WTC11 (cell line): ENCODE measurements around the gene MAEA. TPM values are rescaled to one million over a fixed set of nuclear protein-coding genes. Genes with fewer than 3 reads are reported as not detected.

Source experiments
- ATAC-seq: fragments of 200-7000 bp; cut with Tn5 transposase; 2 replicates; pipeline ENCODE4 v1.10.0; 2021; ENCODE audit warnings: mild to moderate bottlenecking, moderate library complexity
- CTCF ChIA-PET: fragments of 300-600 bp; sonication (Branson Sonifier 250); formaldehyde crosslinking; loops from one replicate; lab custom pipeline; 2021; ENCODE audit warnings: antibody characterized with exemption; lab: Charles Lee
- POLR2A ChIA-PET: fragments of 350-600 bp; sonication (Branson Sonifier 250); formaldehyde crosslinking; loops from one replicate; lab custom pipeline; 2021; ENCODE audit warnings: antibody characterized with exemption; lab: Charles Lee
- DNase-seq: peaks from one replicate; pipeline ENCODE4 v3.0.0; 2021; ENCODE audit warnings: low spot score
- H3K27ac Mint-ChIP-seq: 2 replicates; pipeline ENCODE4 v1.8.0; 2021; ENCODE audit warnings: mixed read lengths
- H3K27me3 Mint-ChIP-seq: 2 replicates; pipeline ENCODE4 v1.8.0; 2021; ENCODE audit warnings: low read depth, mild to moderate bottlenecking, moderate library complexity, mixed read lengths
- H3K36me3 Mint-ChIP-seq: 2 replicates; pipeline ENCODE4 v1.8.0; 2021; ENCODE audit warnings: mixed read lengths
- H3K4me1 Mint-ChIP-seq: 2 replicates; pipeline ENCODE4 v1.8.0; 2022; ENCODE audit warnings: mixed read lengths
- H3K4me3 Mint-ChIP-seq: 2 replicates; pipeline ENCODE4 v1.8.0; 2021; ENCODE audit warnings: mild to moderate bottlenecking, moderate library complexity, mixed read lengths
- H3K9me3 Mint-ChIP-seq: 2 replicates; pipeline ENCODE4 v1.8.0; 2021; ENCODE audit warnings: mixed read lengths
- ELF4 ChIP-seq: sonication (generic); formaldehyde crosslinking; IDR thresholded peaks from 2 replicates; pipeline ENCODE4 v1.8.1; 2022; ENCODE audit warnings: low read depth, mild to moderate bottlenecking, moderate library complexity, missing genetic modification reagents
- ESRRA ChIP-seq: sonication (generic); formaldehyde crosslinking; IDR thresholded peaks from 2 replicates; pipeline ENCODE4 v1.8.1; 2022; ENCODE audit warnings: mild to moderate bottlenecking, missing genetic modification reagents, borderline replicate concordance
- ETV6 ChIP-seq: sonication (generic); formaldehyde crosslinking; IDR thresholded peaks from 2 replicates; pipeline ENCODE4 v1.8.1; 2022; ENCODE audit warnings: mild to moderate bottlenecking, missing genetic modification reagents
- GABPB1 ChIP-seq: sonication (generic); formaldehyde crosslinking; IDR thresholded peaks from 2 replicates; pipeline ENCODE4 v1.8.1; 2023; ENCODE audit warnings: mild to moderate bottlenecking, missing genetic modification reagents
- IRF1 ChIP-seq: sonication (generic); formaldehyde crosslinking; IDR thresholded peaks from 2 replicates; pipeline ENCODE4 v1.8.0; 2023; ENCODE audit warnings: missing genetic modification reagents
- JUN ChIP-seq: sonication (generic); formaldehyde crosslinking; IDR thresholded peaks from 2 replicates; pipeline ENCODE4 v1.8.0; 2023; ENCODE audit warnings: mild to moderate bottlenecking, missing genetic modification reagents
- MLX ChIP-seq: sonication (generic); formaldehyde crosslinking; IDR thresholded peaks from 2 replicates; pipeline ENCODE4 v1.8.1; 2023; ENCODE audit warnings: mild to moderate bottlenecking, missing genetic modification reagents, moderate library complexity
- PRDM15 ChIP-seq: sonication (generic); formaldehyde crosslinking; IDR thresholded peaks from 2 replicates; pipeline ENCODE4 v1.8.0; 2022; ENCODE audit warnings: missing genetic modification reagents
- SMAD3 ChIP-seq: sonication (generic); formaldehyde crosslinking; IDR thresholded peaks from 2 replicates; pipeline ENCODE4 v1.8.0; 2022; ENCODE audit warnings: missing genetic modification reagents, mild to moderate bottlenecking, borderline replicate concordance
- STAT6 ChIP-seq: sonication (generic); formaldehyde crosslinking; conservative IDR thresholded peaks from 2 replicates; pipeline ENCODE4 v1.8.1; 2023; ENCODE audit warnings: mild to moderate bottlenecking, low read depth, missing genetic modification reagents, moderate library complexity
- TP53 ChIP-seq: sonication (generic); formaldehyde crosslinking; IDR thresholded peaks from 2 replicates; pipeline ENCODE4 v1.8.1; 2023; ENCODE audit warnings: mild to moderate bottlenecking, missing genetic modification reagents
- ZBTB21 ChIP-seq: sonication (generic); formaldehyde crosslinking; IDR thresholded peaks from 2 replicates; pipeline ENCODE4 v1.8.1; 2023; ENCODE audit warnings: mild to moderate bottlenecking, missing genetic modification reagents, borderline replicate concordance
- ZNF138 ChIP-seq: sonication (generic); formaldehyde crosslinking; conservative IDR thresholded peaks from 2 replicates; pipeline ENCODE4 v1.8.1; 2022; ENCODE audit warnings: mild to moderate bottlenecking, moderate library complexity, missing genetic modification reagents
- ZNF263 ChIP-seq: sonication (generic); formaldehyde crosslinking; IDR thresholded peaks from 2 replicates; pipeline ENCODE4 v1.8.1; 2022; ENCODE audit warnings: low read depth, mild to moderate bottlenecking, moderate library complexity, missing genetic modification reagents
- ZNF281 ChIP-seq: sonication (generic); formaldehyde crosslinking; IDR thresholded peaks from 2 replicates; pipeline ENCODE4 v1.8.0; 2023; ENCODE audit warnings: mild to moderate bottlenecking, missing genetic modification reagents
- ZNF396 ChIP-seq: fragments of 250-450 bp; sonication (Bioruptor Pico); IDR thresholded peaks from 2 replicates; pipeline ENCODE4 v1.8.0; 2021; ENCODE audit warnings: mild to moderate bottlenecking, moderate library complexity, borderline replicate concordance
- total RNA-seq: library from RNA; stranded (reverse); gene quantifications from 3 replicates; pipeline ENCODE4 v1.2.3, GENCODE V29; 2021
- TF ChIP-seq, protein P1 (sequence below): fragments of 250-450 bp; sonication (Bioruptor Pico); IDR thresholded peaks from 2 replicates; pipeline ENCODE4 v1.9.0; 2021; ENCODE audit warnings: mild to moderate bottlenecking
- TF ChIP-seq, protein P2 (sequence below): fragments of 250-450 bp; sonication (Bioruptor Pico); conservative IDR thresholded peaks from 2 replicates; pipeline ENCODE4 v1.9.0; 2021; ENCODE audit warnings: mild to moderate bottlenecking

The MAEA gene
- total RNA-seq, 1 experiment from 2014 or later, result 86.9 TPM

- no peak for TF ChIP-seq TP53 (CRISPR knock-in tag)
- no peak for TF ChIP-seq ETV6 (CRISPR knock-in tag)
- TF ChIP-seq, protein P1, sequence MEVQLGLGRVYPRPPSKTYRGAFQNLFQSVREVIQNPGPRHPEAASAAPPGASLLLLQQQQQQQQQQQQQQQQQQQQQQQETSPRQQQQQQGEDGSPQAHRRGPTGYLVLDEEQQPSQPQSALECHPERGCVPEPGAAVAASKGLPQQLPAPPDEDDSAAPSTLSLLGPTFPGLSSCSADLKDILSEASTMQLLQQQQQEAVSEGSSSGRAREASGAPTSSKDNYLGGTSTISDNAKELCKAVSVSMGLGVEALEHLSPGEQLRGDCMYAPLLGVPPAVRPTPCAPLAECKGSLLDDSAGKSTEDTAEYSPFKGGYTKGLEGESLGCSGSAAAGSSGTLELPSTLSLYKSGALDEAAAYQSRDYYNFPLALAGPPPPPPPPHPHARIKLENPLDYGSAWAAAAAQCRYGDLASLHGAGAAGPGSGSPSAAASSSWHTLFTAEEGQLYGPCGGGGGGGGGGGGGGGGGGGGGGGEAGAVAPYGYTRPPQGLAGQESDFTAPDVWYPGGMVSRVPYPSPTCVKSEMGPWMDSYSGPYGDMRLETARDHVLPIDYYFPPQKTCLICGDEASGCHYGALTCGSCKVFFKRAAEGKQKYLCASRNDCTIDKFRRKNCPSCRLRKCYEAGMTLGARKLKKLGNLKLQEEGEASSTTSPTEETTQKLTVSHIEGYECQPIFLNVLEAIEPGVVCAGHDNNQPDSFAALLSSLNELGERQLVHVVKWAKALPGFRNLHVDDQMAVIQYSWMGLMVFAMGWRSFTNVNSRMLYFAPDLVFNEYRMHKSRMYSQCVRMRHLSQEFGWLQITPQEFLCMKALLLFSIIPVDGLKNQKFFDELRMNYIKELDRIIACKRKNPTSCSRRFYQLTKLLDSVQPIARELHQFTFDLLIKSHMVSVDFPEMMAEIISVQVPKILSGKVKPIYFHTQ, result no peak
- TF ChIP-seq, protein P2, sequence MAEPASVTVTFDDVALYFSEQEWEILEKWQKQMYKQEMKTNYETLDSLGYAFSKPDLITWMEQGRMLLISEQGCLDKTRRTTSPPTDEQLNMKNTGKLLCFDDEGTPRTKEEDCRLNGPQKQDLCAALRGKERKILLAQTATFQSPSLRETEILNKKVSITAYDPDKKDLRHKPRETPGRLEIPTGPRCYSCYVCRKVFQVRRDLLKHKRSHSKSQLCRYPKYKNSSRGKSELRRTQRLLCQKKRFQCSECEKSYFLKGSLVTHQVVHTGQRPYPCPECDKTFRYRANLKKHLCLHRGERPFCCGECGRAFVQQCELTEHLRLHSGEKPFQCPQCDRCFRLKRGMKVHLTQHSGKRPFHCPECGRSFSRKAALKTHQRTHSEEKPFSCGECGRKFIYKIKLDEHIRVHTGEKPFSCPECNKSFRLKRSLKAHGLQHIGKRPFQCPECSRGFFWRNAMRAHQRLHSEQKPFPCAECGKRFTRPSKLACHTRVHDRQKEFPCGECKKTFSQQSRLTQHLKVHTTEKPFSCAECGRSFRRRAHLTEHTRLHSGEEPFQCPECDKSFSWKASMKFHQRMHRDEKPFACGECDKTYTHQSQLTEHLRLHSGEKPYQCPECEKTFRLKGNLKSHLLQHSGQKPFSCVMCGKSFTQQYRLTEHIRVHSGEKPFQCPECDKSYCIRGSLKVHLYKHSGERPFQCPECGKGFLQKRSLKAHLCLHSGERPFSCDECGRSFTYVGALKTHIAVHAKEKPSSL, result no peak
- no peak for TF ChIP-seq ESRRA
- no peak for TF ChIP-seq ZNF281 (CRISPR knock-in tag)
- TF ChIP-seq GABPB1 (CRISPR knock-in tag), result no peak
- TF ChIP-seq ZNF396 (CRISPR knock-in tag), result no peak
- no peak for TF ChIP-seq ELF4 (CRISPR knock-in tag)
- TF ChIP-seq ZNF138, result no peak
- no peak for TF ChIP-seq STAT6
- no peak for TF ChIP-seq JUN (CRISPR knock-in tag)
- no peak for TF ChIP-seq MLX (CRISPR knock-in tag)
- TF ChIP-seq, all 79 proteins: peak for 0
Observed at GRCh38 chr4:1260418-1261106, 29.1 kb upstream of the MAEA start (continued).

GRCh38 chr4:1261107-1261928 is 28.4 kb upstream of the MAEA start:
- DNase-seq (no peak), ATAC-seq (no peak)
- Mint-ChIP-seq H3K27ac (no peak overlapping the region), H3K9me3 (peaks cover 34% of the 10 kb centered on the region), H3K36me3 (peaks cover 16% of the 10 kb centered on the region), H3K27me3 (peaks cover 17% of the 10 kb centered on the region), H3K4me1 (no peaks in the 10 kb centered on the region), H3K4me3 (no peak overlapping the region)
- ChIA-PET CTCF (interaction anchor here (0.8 kb wide), 1 partner anchor 25 kb away, joined by 3 read pairs; no protein-coding TSS in a partner anchor), POLR2A (no interaction called here)
- TF ChIP-seq PRDM15, result no peak
- TF ChIP-seq SMAD3 (CRISPR knock-in tag), result no peak
- no peak for TF ChIP-seq IRF1 (CRISPR knock-in tag)
- no peak for TF ChIP-seq ZNF263 (CRISPR knock-in tag)
- no peak for TF ChIP-seq TP53 (CRISPR knock-in tag)
- no peak for TF ChIP-seq GABPB1 (CRISPR knock-in tag)
- no peak for TF ChIP-seq ZBTB21 (CRISPR knock-in tag)
